Measurements from ENCODE around the gene GBX1.

DNA sequence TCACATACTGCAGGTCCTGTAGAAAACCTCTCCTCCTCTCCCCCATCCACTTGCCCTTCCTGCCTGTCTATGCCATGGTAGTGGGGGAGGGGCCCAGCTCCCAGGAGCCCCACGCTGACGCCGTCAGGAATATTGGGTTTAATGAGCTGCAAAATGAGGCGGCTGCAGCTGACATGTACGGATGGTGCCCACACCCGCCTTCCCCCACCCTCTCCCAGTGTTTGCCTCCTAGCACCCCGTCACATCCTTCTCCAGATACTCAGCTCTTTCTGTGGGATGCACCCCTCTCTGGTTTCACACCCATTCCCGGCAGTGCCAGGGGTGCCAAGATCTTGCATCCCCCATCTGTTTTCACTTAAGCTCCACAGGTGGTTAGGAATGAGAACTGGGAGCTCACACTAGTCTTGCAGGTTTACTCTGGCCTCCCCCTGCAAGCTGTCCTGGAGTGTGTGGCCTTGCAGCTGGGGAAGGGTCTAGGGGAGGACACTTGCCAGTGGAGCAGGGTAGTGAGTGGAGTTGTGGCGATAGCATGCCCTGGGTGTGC, 26.1 kb downstream of the GBX1 start:
- TF ChIP-seq, protein P1, sequence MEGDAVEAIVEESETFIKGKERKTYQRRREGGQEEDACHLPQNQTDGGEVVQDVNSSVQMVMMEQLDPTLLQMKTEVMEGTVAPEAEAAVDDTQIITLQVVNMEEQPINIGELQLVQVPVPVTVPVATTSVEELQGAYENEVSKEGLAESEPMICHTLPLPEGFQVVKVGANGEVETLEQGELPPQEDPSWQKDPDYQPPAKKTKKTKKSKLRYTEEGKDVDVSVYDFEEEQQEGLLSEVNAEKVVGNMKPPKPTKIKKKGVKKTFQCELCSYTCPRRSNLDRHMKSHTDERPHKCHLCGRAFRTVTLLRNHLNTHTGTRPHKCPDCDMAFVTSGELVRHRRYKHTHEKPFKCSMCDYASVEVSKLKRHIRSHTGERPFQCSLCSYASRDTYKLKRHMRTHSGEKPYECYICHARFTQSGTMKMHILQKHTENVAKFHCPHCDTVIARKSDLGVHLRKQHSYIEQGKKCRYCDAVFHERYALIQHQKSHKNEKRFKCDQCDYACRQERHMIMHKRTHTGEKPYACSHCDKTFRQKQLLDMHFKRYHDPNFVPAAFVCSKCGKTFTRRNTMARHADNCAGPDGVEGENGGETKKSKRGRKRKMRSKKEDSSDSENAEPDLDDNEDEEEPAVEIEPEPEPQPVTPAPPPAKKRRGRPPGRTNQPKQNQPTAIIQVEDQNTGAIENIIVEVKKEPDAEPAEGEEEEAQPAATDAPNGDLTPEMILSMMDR (conservative IDR thresholded peaks at IDR 0.05; ENCODE audit: low read depth, low read length), result no peak
- TF ChIP-seq BHLHE40 (IDR thresholded peaks at IDR 0.05; ENCODE audit: low read depth, low read length) (no peak), POLR2A (IDR thresholded peaks at IDR 0.05; ENCODE audit: low read depth, low read length) (no peak), MXI1 (IDR thresholded peaks at IDR 0.05; ENCODE audit: borderline replicate concordance, low read depth, low read length) (no peak), USF2 (IDR thresholded peaks at IDR 0.05; ENCODE audit: low read depth, low read length) (no peak), CEBPB (IDR thresholded peaks at IDR 0.05; ENCODE audit: low read depth, low read length) (no peak), RAD21 (IDR thresholded peaks at IDR 0.05; ENCODE audit: low read length) (no peak), FOS (IDR thresholded peaks at IDR 0.05; ENCODE audit: low read depth, low read length) (no peak), RFX5 (IDR thresholded peaks at IDR 0.05; ENCODE audit: low read depth, low read length) (no peak), SMC3 (IDR thresholded peaks at IDR 0.05; ENCODE audit: low read depth, low read length) (no peak), RCOR1 (IDR thresholded peaks at IDR 0.05; ENCODE audit: insufficient replicate concordance, low read length) (no peak)
- TF ChIP-seq, protein P2, sequence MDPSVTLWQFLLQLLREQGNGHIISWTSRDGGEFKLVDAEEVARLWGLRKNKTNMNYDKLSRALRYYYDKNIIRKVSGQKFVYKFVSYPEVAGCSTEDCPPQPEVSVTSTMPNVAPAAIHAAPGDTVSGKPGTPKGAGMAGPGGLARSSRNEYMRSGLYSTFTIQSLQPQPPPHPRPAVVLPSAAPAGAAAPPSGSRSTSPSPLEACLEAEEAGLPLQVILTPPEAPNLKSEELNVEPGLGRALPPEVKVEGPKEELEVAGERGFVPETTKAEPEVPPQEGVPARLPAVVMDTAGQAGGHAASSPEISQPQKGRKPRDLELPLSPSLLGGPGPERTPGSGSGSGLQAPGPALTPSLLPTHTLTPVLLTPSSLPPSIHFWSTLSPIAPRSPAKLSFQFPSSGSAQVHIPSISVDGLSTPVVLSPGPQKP (IDR thresholded peaks at IDR 0.05; ENCODE audit: borderline replicate concordance, low read depth, low read length), result no peak
